8988T (cell line): ENCODE data around the gene CDKN1A.
A peak's percentile ranks its signal among the peaks of the same experiment; 100 is the strongest.
"Not testable (repeated sequence)": the region's sequence is repeated elsewhere in the genome, so short reads cannot be mapped to it uniquely, and the experiment has no call there.

ENCODE experiments used
- DNase-seq: peaks from one replicate; pipeline ENCODE4 v3.0.0; 2011

The CDKN1A gene

GRCh38 chr6:36699348-36699747 is 20.8 kb downstream of the CDKN1A start:
- no peak for DNase-seq

DNA sequence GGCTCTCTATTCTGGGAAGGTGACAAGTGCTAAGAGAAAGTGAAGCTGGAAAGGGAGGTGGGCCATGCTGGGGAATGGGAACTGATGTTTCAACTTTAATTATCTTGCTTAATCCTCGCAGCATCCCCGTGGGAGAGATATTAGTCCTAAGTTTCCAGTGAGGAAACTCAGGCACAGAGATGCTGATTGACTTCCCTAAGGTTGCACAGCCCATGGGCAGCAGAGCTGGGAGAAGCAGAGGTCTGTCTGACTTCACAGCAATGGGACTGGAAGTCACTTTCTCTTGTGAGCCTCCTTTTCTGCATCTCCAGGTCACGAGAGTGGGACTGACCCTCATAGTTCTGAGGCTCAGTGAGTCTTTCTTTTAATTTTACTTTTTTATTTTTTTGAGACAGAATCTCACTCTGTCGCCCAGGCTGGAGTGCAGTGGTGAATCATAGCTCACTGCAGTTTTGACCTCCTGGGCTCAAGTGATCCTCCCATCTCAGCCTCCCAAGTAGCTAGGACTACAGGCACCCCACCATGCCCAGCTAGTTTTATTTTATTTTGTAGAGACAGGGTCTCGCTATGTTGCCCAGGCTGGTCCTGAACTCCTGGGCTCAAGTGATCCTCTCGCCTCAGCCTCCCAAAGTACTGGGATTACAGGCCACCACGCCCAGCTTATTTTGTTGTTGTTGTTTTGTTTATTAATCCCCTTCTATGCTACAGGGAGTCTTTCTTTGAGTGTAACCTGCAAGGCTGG is 21.7 kb downstream of the CDKN1A start:
- DNase-seq, result no peak

- DNase-seq, result no peak
Observed at GRCh38 chr6:36700831-36701230, 22.3 kb downstream of the CDKN1A start.

- no peak for DNase-seq
Observed at GRCh38 chr6:36701401-36701991, 23.0 kb downstream of the CDKN1A start.

GRCh38 chr6:36702656-36703055 is 24.1 kb downstream of the CDKN1A start:
- no peak for DNase-seq

DNA sequence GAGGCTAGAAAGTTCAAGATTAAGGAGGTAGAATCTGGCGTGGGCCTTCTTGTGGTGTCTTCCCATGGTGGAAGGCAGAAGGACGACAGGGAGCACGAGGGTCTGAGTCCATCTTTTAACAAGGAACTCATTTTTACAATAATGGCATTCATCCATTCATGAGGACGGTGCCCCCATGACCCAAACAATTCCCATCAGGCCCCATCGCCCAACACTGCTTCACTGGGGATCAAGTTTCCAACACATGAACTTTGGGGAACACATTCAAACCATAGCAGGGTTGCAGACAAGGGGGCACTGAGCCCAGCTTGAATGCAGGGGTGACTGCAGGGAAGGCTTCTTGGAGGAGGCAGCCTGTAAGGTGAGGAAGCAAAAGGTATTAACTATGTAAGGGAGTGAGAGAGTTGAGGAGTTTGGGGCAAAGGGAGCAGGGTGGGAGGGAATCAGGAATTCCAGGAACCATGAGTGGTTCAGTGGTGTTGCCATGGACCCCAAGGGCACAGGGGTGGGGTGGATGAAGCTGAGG is 24.6 kb downstream of the CDKN1A start:
- DNase-seq, result no peak

GRCh38 chr6:36703982-36704381 is 25.5 kb downstream of the CDKN1A start:
- DNase-seq, result no peak

DNA sequence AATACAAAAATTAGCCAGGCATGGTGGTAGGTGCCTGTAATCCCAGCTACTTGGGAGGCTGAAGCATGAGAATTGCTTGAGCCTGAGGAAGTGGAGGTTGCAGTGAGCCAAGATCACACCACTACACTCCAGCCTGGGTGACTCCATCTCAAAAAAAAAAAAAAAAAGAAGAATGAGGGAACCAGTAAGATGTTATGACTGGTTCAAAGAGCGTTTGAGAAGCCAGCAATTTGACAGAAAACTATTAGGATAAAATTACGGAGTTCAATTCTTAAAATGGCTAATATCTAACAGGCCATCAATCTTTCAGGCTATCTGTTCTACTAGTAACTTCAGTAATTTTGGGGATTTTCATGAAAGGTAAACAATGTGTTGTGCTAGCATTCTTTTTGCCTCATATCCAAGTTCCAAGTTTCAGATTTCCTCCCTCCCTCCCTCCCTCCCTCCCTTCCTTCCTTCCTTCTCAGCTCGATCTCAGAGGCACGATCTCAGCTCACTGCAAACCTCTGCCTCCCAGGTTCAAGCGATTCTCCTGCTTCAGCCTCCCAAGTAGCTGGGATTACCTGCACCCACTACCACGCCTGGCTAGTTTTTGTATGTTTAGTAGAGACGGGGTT is 26.6 kb downstream of the CDKN1A start:
- DNase-seq, result not testable (repeated sequence)

- DNase-seq, result no peak
Observed at GRCh38 chr6:36706339-36706738, 27.8 kb downstream of the CDKN1A start.

DNA sequence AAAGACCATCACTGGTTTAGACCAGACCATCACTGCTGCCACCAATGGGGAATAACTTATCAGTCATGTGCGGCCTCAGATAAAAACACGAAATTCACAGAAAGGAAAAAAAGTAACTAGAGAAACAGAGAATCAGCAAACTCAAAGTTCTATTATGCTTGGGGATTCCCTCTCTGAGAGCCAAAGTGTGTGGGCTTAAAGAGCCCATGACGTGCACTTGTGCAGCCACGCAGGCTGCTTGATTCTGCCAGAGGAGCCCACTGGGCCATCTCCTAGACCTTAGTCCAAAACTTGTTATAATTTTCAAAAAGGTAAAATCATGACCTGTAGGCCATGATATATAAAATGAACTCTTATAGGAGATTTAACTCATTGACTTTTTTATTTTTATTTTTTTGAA is 34.3 kb downstream of the CDKN1A start:
- no peak for DNase-seq

DNA sequence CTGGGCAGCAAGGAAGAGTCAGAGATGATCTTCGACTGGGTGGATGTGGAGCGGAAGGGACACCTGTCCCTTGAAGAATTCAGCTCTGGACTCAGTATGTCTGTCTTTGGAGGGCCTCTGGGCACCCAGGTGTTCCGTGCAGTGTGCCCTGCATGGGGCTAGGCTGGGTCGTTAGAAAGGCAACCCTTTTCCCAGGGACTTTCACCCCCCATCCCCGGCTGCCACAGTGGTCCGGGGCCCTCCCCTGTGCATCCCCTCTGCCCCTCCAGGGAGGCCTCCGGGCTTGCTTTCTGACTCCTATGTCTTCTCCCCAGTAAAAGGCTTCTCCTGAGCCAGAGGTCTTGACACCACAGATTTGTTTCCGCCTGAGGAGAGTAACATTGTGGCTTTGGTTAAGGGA is 35.3 kb downstream of the CDKN1A start:
- no peak for DNase-seq

GRCh38 chr6:36714511-36714910 is 36.0 kb downstream of the CDKN1A start:
- no peak for DNase-seq

- DNase-seq, result peak; percentile 1
Observed at GRCh38 chr6:36715469-36715868, 37.0 kb downstream of the CDKN1A start.

- peak; percentile 2 for DNase-seq
Observed at GRCh38 chr6:36716476-36717093, 38.1 kb downstream of the CDKN1A start.

GRCh38 chr6:36717231-36717825 is 38.8 kb downstream of the CDKN1A start:
- DNase-seq, result peak; percentile 2

DNA sequence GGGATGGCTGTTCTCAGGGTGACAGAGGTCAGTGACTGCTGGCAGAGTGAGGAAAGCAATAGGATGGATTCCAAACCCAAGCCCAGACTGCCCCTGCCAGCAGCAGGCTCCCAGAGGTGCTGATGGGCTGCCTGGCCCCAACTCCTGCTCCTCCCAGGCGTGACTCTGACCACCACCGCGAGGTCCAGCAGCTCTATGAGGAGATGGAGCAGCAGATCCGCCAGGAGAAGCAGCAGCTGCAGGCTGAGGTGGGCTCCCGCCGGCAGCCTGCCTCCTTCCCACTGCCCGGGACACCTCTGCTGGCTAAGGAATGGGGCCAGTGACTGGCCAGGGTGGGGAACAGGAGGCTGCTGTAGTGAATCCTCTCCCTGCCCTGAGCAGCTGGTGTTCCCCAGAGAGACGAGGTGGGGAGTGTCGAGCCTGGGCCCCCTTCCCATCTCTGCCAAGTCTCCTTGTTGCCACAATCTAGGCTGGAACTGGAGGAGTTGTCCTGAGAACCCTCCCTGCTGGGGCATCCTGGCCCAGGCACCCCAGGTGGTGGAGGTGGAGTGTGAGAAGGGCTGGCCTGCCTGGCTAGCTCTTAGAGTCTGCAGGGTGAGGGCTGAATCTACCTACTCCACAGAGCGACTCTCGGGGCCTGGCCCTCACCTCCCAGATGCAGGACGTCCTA is 39.5 kb downstream of the CDKN1A start:
- peak; percentile 14 for DNase-seq

- DNase-seq, result peak; percentile 2
Observed at GRCh38 chr6:36718560-36718959, 40.0 kb downstream of the CDKN1A start.

DNA sequence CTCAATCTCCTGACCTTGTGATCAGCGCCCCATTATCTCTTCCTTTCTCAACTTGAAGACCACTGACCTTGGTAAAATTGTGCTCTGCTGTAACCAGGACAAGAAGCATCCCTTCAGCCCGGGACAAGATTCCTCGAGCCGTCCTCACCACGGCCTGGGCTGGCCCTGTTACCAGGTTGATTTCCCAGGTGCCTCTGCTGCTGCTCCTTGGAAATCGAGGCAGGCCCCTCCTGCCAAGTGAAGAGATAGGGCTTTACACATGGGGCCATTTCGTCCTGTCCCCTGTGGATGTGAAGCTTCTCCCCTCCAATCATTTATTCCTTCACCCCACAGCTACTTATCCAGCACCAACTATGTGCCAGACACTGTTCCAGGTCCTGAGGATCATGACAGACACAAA is 40.6 kb downstream of the CDKN1A start:
- no peak for DNase-seq

DNA sequence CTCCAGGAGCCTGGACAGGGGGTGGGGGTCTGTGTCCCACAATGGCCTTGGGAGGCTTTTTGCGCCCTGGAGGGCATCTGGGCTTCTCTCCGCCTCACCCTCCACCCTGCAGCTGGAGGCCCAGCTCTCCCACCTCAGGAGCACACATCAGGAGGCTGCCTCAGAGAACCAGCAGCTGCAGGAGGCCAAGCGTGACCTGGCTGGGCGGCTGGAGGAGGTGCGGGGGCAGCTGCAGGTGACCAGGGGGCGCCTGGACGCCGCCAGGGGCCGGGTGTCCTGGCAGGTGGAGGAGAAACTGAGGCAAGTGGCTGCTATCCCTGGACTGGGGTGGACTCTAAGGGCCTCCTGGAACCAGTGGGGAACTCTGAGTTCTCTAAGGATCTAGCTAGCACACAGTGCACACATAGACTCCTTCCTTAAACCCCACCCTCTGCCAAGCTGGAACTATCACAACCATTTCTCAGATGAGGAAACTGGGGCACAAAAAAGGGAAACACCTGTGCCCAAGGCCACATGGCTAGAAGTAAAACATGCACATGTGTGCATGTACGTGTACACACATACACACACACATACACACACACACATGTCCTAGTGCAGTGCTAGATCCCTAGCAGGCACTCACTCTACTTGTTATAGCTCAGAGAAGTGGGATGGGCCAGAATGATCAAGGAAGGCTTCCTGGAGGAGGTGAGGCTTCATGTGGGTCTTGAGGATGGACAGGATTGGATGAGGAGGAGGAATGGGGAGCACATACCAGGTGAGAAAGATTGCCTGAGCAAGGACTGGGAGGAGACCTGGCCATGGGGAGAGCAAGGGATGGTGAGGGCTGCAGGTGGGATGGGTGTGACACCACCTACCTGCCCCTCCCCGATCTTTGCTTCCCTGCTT is 42.0 kb downstream of the CDKN1A start:
- DNase-seq, result no peak

- no peak for DNase-seq
Observed at GRCh38 chr6:36721369-36722140, 43.0 kb downstream of the CDKN1A start.

DNA sequence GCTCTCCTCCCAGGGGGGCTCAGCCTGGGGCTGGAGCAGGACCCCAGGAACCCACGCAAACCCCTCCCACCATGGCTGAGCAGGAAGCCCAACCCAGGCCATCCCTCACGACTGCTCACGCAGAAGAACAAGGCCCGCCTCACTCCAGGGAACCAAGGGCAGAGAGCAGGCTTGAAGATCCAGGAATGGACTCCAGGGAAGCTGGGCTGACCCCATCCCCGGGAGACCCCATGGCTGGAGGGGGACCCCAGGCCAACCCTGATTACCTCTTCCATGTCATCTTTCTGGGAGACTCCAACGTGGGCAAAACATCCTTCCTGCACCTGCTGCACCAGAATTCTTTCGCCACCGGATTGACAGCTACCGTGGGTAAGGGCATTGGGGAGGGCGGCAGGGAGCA is 43.9 kb downstream of the CDKN1A start:
- no peak for DNase-seq
